Testis (tissue), 2 donors: ENCODE data around the gene UBE2QL1.

Source experiments
- CTCF ChIP-seq, 3 experiments: fragments of 450-650 bp in 2 of 3; fragments of 200-600 bp in 1 of 3; sonication (generic) in 1 of 3; IDR thresholded peaks; one replicate each; pipeline ENCODE4 v1.5.1; 2016 to 2019; ENCODE audit warnings: antibody characterized with exemption in 3 of 3, mild to moderate bottlenecking in 2 of 3, moderate library complexity in 1 of 3
- POLR2A ChIP-seq: fragments of 450-650 bp; IDR thresholded peaks from one replicate; pipeline ENCODE4 v1.6.1; 2017; ENCODE audit warnings: antibody characterized with exemption, mild to moderate bottlenecking, moderate library complexity

DNA sequence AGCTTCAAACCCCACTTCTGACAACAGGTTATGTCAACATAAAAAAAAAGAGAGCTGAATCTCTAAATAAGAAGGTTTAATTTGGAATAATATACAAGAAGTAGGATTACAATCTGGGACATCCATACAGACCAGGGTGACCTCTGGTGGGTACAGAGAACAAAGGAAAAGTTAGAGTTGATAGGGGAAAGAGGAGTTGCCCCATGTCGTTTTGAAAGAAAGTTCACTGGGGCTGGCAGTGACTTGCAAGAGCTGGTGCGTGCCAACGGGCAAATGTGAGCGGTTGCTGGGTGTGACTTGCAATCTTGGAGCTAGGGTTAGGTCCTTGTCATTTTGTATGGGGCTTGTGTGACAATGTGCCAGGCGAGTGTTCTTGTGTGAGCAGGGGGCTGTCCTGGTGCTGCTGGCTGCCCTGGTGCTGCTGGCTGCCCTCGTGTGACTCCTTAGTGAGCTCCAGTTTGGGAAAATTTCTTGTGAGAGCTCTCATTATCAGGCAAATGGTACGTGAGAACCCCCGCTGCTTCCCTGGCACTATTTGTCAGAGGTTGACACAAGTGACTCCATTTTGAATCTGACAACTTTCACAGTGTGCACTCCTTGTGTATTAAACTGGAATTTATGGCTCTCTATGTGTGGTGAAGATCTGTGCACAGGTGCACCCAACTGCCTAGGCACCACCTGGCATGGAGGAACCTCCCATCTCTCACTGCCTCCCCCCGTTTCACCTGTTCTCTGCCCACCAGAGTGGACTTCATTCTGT, 69.8 kb downstream of the UBE2QL1 start:
- TF ChIP-seq POLR2A, result no peak
- TF ChIP-seq CTCF (IDR thresholded peaks at IDR 0.05), result no peak
